ENCODE results near the gene NPC1L1.
"Not testable (repeated sequence)": the region's sequence is repeated elsewhere in the genome, so short reads cannot be mapped to it uniquely, and the experiment has no call there.

The NPC1L1 gene

DNA sequence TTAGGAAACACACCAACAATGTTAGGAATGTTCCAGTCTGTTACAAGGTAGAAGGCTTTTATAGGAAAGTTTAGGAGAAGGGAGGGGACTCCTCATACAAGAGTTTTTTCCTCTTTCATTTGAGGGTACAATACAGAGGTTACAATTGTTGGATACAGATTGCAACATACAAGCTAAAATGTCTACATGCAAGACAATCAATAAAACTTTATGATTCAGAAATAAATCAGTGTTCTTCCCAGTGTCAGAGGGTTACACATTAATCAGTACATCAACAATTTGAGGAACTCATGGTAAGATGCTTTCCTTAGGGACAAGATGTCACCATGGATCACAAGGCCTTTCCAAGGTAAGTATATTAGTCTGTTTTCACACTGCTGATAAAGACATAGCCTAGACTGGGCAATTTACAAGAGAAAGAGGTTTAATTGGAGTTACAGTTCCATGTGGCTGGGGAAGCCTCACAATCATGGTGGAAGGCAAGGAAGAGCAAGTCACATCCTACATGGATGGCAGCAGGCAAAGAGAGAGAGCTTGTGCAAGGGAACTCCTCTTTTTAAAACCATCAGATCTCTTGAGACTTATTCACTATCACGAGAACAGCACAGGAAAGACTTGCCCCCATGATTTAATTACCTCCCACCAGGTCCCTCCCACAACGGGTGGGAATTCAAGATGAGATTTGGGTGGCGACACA is 34.4 kb downstream of the NPC1L1 start:
- not testable (repeated sequence) for DNase-seq

DNA sequence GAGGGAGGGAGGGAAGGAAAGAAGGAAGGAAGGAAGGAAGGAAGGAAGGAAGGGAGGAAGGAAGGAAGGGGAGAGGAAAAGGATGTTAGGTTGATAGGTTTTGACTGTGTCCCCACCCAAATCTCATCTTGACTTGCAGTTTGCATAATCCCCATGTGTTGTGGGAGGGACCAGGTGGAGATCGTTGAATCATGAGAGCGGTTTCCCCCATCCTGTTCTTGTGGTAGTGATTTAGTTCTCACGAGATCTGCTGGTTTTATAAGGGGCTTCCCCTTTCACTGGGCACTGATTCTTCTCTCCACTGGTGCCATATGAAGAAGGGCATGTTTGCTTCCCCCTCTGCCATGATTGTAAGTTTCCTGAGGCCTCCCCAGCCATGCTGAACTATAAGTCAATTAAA is 35.5 kb downstream of the NPC1L1 start:
- DNase-seq, result no peak

GRCh38 chr7:44498230-44498954 is 42.7 kb downstream of the NPC1L1 start:
- DNase-seq, result no peak

GRCh38 chr7:44497155-44498027 is 43.7 kb downstream of the NPC1L1 start:
- no peak for DNase-seq

DNA sequence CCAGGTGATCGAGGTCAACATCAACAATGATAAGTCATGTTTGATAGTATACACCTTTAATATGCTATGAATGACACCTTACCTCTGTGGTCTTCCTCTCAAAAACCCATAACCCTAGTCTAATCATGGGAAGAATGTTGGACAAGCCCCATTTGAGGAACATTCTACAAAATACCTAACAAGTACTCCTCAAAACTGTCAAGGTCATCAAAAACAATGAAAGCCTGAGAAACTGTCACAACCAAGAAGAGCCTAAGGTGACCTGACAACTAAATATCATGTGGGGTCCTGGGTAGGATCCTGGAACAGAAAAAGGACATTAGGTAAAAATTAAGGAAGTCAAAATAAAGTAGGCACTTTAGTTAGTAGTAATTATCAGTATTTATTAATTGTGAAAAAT is 44.7 kb downstream of the NPC1L1 start:
- DNase-seq, result no peak

DNA sequence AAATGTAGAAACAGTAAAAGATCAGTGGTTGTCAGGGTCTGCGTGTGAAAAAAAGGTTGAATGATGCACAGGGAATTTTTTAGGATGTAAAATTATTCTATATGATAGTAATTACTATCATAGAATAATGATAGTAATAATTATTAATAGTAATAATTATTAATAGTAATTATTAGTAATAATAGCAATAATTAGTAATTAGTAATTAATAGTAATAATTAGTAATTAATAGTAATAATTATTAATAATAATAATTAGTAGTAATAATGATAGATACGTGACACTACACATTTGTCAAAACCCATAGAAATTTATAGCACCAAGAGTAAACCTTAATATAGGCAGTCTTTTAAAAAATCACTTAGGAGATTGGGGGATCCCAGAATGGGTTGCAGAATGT is 46.2 kb downstream of the NPC1L1 start:
- DNase-seq, result no peak

GRCh38 chr7:44491229-44491628 is 49.9 kb downstream of the NPC1L1 start:
- DNase-seq, result no peak

GRCh38 chr7:44490351-44491200 is 50.6 kb downstream of the NPC1L1 start, which contains the start of gene NUDCD3:
Gene NUDCD3, minus strand, starts transcription at chr7:44490658. Its CDS starts 58 bp downstream, at chr7:44490600.
- peak; percentile 82 for DNase-seq

GRCh38 chr7:44489955-44490350 is 51.2 kb downstream of the NPC1L1 start:
- DNase-seq, result peak; percentile 38

GRCh38 chr7:44488955-44489354 is 52.2 kb downstream of the NPC1L1 start:
- DNase-seq, result no peak

GRCh38 chr7:44486693-44487092 is 54.4 kb downstream of the NPC1L1 start:
- DNase-seq, result no peak

DNA sequence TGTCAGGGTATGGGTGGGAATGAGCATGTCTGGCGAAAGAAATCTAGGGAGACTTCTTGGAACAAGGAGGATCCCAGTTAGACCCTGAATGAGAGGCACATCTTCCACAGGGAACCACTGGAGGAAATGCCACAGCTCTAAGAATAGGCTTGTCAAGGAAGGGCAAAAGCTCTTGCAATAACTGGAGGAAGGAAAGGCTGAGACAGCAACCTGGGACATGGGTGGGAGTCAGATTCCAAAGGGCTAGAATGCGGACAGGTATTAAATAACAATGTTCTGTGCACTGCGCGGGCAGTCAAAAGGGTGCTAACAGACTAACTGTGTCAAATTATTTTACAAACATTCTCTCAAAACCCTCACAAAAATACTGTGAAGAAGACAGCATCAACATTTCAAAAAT is 55.1 kb downstream of the NPC1L1 start:
- no peak for DNase-seq

- no peak for DNase-seq
These were observed 56.4 kb downstream of the NPC1L1 start for GRCh38 chr7:44484482-44485313.

DNA sequence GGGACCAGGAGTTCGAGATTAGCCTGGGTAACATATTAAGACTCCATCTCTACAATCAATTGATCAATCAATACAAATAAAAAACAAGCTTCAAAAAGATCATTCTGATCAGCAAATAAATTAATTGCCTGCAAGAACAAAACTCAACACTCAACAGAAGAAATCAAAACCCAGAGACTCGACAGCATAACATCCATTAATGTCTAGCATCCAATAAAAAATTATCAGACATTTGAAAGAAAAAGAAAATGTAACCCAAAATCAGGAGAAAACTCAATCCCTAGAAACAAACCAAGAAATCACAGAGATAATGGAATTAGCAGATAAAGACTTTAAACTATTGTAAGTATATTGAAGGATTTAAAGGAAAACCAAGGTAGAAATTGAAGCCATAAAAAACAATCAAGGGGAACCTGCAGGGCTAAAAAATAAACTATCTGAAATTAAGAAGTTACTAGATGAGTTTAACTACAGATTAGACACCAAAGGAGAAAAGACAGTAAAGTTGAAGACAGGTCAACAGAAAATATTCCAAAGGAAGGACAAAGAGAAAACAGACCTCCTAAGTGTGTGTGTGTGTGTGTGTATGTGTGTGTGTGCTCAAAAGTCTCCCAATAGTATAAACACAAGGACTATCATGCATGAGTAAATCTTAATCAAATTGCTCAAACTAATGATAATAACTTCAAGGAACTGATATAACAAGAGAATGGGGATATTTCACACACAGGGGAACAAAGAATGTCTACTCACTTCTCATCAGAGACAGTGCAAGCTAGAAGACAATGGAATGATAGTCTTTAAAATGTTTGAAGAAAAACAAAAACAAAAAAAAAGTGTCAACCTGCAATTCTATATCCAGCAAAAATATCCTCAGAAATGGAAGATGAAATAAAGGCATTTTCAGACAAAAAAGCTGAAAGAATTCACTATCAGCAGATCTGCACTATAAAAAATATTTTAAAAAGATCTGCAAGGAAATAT is 58.3 kb downstream of the NPC1L1 start:
- no peak for DNase-seq

- no peak for DNase-seq
These were observed 63.2 kb downstream of the NPC1L1 start for GRCh38 chr7:44477938-44478337.

DNA sequence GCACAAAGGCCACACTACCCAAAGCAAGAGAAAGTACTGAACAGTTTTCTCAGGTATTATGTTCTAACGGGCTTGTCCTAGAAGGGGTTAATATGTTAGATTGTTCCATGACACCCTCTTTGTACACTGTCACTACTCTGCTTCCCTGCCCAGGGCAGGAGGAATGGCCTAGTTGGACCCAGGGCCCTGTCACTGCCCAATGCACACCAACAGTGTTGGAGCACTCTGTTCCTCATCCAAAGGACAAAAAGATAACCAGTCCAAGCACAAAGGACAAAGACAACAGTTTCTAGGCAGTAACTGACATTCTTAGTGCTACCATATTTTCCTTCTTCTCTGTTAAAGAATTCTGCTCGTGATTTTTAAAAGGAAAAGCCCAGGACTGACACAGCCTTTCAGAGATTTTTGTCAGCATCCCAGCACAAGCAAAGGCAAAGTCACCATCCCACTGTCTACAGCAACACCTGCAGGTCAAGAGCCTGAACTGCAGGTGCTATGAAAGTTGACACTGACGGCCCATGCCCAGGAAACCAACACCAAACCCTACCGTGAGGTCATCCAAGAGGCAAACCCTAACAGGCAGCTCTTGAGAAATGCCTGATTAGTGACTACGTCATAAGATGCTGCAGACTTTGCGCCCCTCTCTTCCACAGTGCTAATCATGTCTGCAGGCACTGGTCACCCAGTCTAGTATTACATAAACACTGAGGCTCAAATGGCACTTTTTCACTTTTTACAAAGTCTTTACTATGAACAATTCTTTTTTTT is 63.9 kb downstream of the NPC1L1 start:
- peak; percentile 53 for DNase-seq

- no peak for DNase-seq
These were observed 64.8 kb downstream of the NPC1L1 start for GRCh38 chr7:44476313-44476712.

DNA sequence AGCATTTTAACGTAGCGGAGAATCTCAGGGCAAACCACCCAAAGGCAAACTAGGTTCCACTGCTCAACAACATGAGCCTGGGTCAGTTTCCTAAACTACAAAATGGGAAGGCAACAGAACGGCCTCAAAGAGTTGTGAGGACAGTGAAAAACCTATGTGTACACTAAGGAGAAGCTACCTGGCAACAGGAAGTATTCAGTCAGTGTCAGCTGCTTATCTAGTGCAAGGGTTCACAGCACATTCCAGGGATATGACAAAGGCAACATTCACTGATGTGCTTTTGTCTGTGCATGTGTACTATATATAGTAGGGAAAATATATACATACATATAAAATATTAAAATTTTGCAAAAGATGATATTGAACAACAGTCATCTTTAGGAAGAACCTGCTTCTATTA is 67.8 kb downstream of the NPC1L1 start:
- no peak for DNase-seq

DNA sequence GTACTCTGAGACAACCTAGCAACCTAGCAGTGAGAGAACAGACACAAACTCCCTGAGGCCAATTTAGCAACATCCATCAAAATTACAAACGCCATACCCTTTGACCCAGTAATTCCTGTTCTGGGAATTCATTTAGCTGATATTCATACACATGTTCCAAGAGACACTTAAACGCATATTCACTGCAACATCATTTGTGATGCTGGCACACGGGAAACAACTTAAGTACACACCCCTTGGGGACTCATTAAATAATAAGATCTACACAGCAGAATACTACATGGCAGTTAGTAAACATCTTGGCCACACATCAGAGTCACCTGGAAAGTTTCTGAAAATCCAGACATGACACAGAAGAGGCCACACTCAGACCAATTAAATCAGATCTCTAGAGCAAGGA is 68.3 kb downstream of the NPC1L1 start:
- DNase-seq, result no peak

GRCh38 chr7:44471850-44472249 is 69.3 kb downstream of the NPC1L1 start:
- DNase-seq, result no peak

Measured in activated naive CD4-positive, alpha-beta T cell treated with anti-CD3 and anti-CD28 coated beads, Interleukin-2, amount 50 U/mL, for 16 hours (primary cell).